ENCODE data around the gene HERC3. TPM values are rescaled to one million over a fixed set of nuclear protein-coding genes. Genes with fewer than 3 reads are reported as not detected.

HERC3 gene
- total RNA-seq (10 to 100 TPM in 8 of 9 donors, 1 to 10 TPM in 1; 6.4 to 40.1 (median 32.4) TPM), polyA plus RNA-seq (10 to 100 TPM in 1 of 3 donors, 1 to 10 TPM in 2; 3.4 to 18.7 (median 5.4) TPM)
- long read RNA-seq, donor 1, partial matches to known transcripts, result 0 of 1 reads
- long read RNA-seq, donor 1, other reads (novel, unspliced or antisense), result 0 of 1 reads
- long read RNA-seq, donor 2, result 0 reads
- long read RNA-seq, donor 3, result 0 reads
- long read RNA-seq, donor 4, partial matches to known transcripts, result 2 of 2 reads
- long read RNA-seq, donor 4, other reads (novel, unspliced or antisense), result 0 of 2 reads
- long read RNA-seq, donor 5, full-length matches to known transcripts, result 6 of 23 reads
- long read RNA-seq, donor 5, partial matches to known transcripts, result 4 of 23 reads
- long read RNA-seq, donor 5, other reads (novel, unspliced or antisense), result 13 of 23 reads
- long read RNA-seq, donor 6, partial matches to known transcripts, result 0 of 3 reads
- long read RNA-seq, donor 6, other reads (novel, unspliced or antisense), result 2 of 3 reads
- long read RNA-seq, donor 7, result 0 reads
- long read RNA-seq, donor 8, full-length matches to known transcripts, result 1 of 1 reads
- long read RNA-seq, donor 8, partial matches to known transcripts, result 0 of 1 reads
- long read RNA-seq, donor 8, other reads (novel, unspliced or antisense), result 0 of 1 reads
- long read RNA-seq, donor 9, result 0 reads
- long read RNA-seq, donor 10, result 0 reads

DNA sequence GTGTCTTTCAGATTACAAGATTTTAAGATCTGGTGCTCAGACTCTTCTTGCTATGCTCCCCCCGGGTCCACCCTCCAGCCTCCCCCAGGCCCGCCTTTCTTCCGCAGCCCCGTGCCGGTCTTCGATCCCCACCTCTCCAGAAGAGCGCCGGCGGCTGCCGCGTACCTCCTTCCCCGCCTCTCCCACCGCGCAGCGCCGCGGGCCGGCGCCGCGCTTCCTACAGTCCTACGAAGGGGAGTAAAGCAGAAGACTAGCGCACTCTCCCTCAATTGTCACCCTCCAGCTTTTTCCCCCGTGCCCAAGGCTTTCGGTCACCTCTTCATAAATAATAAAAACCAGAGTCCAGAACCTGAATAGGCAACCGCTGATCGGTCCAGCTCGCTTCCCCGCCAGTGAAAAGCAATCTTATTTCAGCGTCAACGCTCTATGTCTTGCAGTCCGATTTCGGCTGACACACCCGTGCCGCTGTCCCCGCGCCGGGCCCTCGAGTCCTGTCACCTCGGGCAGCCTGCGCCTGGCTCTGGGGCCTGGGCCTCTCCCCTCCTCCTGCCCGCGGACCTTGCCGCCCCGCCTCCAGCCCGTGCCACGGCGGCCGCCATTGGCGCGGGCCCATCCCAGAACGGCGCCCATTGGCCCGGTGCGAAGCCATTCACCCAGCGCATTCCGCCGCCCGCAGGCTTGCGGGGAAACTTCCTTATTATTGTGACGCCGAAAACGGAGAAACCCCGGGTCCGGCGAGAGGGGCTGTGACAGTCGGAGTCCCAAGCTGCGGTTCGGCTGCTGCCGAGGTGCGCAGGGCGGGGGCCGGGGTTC lies at the start of gene HERC3:
HERC3 (plus strand) TSS at position 694 of the 813 bp plus-strand sequence. CDS start 13,344 bp downstream, outside the sequence.
- intact Hi-C loops (cut with DNase I), result loop anchor here in 1 of 2 donors (10.0 kb wide), 1 partner anchor 63 kb away; no protein-coding TSS in a partner anchor
- WGBS, 4 donors, result 0% methylated on average over 30 to 73 of the region's 73 CpGs
- TF ChIP-seq, protein P1, sequence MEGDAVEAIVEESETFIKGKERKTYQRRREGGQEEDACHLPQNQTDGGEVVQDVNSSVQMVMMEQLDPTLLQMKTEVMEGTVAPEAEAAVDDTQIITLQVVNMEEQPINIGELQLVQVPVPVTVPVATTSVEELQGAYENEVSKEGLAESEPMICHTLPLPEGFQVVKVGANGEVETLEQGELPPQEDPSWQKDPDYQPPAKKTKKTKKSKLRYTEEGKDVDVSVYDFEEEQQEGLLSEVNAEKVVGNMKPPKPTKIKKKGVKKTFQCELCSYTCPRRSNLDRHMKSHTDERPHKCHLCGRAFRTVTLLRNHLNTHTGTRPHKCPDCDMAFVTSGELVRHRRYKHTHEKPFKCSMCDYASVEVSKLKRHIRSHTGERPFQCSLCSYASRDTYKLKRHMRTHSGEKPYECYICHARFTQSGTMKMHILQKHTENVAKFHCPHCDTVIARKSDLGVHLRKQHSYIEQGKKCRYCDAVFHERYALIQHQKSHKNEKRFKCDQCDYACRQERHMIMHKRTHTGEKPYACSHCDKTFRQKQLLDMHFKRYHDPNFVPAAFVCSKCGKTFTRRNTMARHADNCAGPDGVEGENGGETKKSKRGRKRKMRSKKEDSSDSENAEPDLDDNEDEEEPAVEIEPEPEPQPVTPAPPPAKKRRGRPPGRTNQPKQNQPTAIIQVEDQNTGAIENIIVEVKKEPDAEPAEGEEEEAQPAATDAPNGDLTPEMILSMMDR (IDR thresholded peaks at IDR 0.05), result peak in 4 of 6 experiments; percentile 16 to 26 (median 20)
- peak in 1 of 2 donors; percentile 88 for TF ChIP-seq POLR2A (IDR thresholded peaks at IDR 0.05)

DNA sequence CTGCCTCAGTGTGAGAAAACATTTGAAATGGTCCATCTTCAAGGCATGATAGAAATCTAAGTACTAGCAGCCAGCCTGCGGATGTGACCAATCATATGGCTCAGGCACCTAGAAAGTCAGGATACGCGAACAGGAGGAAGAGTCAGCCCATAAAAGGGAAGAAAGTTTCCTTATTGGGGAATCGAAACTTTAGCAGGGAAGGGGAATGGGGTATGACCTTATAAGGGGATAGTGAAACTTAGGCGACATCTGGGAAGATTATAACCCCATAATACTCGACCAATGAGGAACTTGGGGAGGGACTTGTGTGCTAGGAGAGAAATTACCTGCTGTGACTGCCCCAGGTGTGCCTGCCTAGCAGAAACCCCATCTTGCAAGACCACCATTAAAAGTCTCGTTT lies 42.5 kb upstream of the HERC3 start:
- intact Hi-C loops (cut with DNase I), result no loop called here
- Histone ChIP-seq H3K9me3 (replicated peaks in 1 of 3) (no peaks in the 10 kb centered on the region), H3K36me3 (replicated peaks in 1 of 2) (no peaks in the 10 kb centered on the region), H3K27me3 (no peaks in the 10 kb centered on the region), H3K4me1 (replicated peaks in 1 of 2) (no peaks in the 10 kb centered on the region), H3K27ac (no peak overlapping the region), H3K4me3 (no peak overlapping the region)
- WGBS, 4 donors, result 78 to 83% (median 82%) methylated on average over 7 of the region's 7 CpGs
- DNase-seq, result no peak
- TF ChIP-seq, protein P1 (IDR thresholded peaks at IDR 0.05), result no peak
- TF ChIP-seq POLR2A (IDR thresholded peaks at IDR 0.05), result no peak

More for the DNA sequence above, at the start of gene HERC3:
- peaks cover 0 to 16% of the 10 kb centered on the region in 2 donors for H3K4me1 ChIP-seq (replicated peaks in 1 of 2)
- peaks cover 0 to 5% of the 10 kb centered on the region in 2 donors for H3K36me3 ChIP-seq (replicated peaks in 1 of 2)
- peak within 1 kb of the TSS; percentile 64 to 95 (median 93) for H3K27ac ChIP-seq
- H3K9me3 ChIP-seq (replicated peaks in 1 of 3), result no peaks in the 10 kb centered on the region
- H3K27me3 ChIP-seq, result no peaks in the 10 kb centered on the region
- peak; percentile 92 to 95 (median 93) for DNase-seq
- H3K4me3 ChIP-seq, result peak within 1 kb of the TSS; percentile 67 to 84 (median 70)

DNA sequence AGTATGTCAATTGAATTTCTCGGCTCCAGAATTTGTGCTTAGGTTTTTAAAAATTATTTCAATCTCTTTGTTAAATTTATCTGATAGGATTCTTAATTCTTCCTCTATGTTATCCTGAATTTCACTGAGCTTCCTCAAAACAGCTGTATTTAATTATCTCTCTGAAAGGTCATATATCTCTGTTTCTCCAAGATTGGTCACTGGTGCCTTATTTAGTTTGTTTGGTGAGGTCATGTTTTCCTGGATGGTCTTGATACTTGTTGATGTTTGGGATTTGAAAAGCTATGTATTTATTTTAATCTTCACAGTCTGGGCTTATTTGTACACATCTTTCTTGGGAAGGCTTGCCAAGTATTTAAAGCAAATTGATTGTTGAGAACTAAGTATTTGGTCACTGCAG lies 24.7 kb upstream of the HERC3 start:
- Histone ChIP-seq H3K9me3 (replicated peaks in 1 of 3) (peaks cover 0 to 5% (median 0%) of the 10 kb centered on the region in 3 donors), H3K27me3 (no peaks in the 10 kb centered on the region), H3K4me3 (no peak overlapping the region), H3K27ac (no peak overlapping the region), H3K4me1 (replicated peaks in 1 of 2) (no peaks in the 10 kb centered on the region), H3K36me3 (replicated peaks in 1 of 2) (no peaks in the 10 kb centered on the region)
- intact Hi-C loops (cut with DNase I), result no loop called here
- DNase-seq, result no peak
- TF ChIP-seq, protein P1 (IDR thresholded peaks at IDR 0.05), result no peak
- TF ChIP-seq POLR2A (IDR thresholded peaks at IDR 0.05), result no peak
- WGBS, 4 donors, result 91 to 96% (median 93%) methylated on average over 1 of the region's 1 CpG

DNA sequence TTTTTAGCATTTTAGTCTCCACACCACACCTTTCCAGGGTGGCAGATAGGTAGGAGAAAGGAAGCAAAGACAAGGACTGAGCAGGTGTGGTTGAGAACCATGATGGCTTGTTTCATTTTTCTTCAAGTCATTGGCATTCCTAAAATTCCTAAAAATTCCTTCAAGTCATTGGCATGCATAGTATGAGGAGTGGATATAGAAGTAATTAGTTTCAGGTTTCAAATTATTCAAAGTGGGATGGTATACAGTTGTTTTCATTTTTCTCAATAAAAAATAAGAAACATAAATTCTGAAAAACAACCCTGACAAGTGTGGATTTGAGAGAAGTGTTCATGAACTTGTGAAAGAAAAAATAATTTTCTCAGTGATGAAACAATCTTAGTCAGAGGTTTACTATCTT lies 22.3 kb upstream of the HERC3 start:
- Histone ChIP-seq H3K9me3 (replicated peaks in 1 of 3) (no peaks in the 10 kb centered on the region), H3K4me3 (no peak overlapping the region), H3K27ac (no peak overlapping the region), H3K36me3 (replicated peaks in 1 of 2) (no peaks in the 10 kb centered on the region), H3K4me1 (replicated peaks in 1 of 2) (no peaks in the 10 kb centered on the region), H3K27me3 (no peaks in the 10 kb centered on the region)
- intact Hi-C loops (cut with DNase I), result no loop called here
- DNase-seq, result no peak
- TF ChIP-seq, protein P1 (IDR thresholded peaks at IDR 0.05), result no peak
- TF ChIP-seq POLR2A (IDR thresholded peaks at IDR 0.05), result no peak
